Measurements from ENCODE around the gene NEK6. TPM values are rescaled to one million over a fixed set of nuclear protein-coding genes. Genes with fewer than 3 reads are reported as not detected.
A peak's percentile ranks its signal among the peaks of the same experiment; 100 is the strongest.

Gene NEK6
- polyA plus RNA-seq, 1 experiment: 128 TPM

DNA sequence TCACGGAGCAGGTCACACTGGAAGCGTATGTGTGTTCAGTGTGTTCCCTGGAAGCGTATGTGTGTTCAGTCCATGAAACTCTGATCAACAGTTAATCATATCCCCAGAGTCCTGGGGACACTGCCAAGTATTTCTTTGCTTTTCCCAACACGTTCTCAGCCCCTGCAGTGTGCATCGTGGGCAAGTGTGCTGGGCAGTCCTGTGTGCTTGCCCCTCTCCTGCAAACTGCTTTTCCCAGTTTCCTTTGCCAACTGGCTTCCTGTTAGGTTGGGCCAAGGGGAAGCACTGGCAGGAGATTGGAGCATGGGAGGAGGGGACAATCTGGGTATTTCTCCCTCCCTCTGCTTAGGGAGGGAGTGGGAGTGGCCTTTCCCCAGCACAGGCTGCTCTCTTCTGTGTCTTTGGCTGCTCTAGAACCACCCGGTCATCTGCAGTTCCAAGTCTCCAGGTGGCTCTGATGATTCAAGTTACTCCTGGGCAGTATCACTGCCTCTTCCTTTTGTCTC, 36.8 kb upstream of the NEK6 start:
- POLR2A ChIA-PET: no interaction called here
- DNase-seq (ENCODE audit: low read depth, low spot score): no peak
- Histone ChIP-seq H3K9me3 (ENCODE audit: control insufficient read depth, insufficient read depth, low read length) (no peaks in the 10 kb centered on the region), H3K27me3 (ENCODE audit: control insufficient read depth, insufficient read depth, low read length) (peaks cover 2% of the 10 kb centered on the region), H3K4me3 (ENCODE audit: low read depth, low read length) (no peak overlapping the region), H3K27ac (ENCODE audit: low read depth, low read length) (peak overlapping the region; percentile 31)
- CTCF ChIA-PET: interaction anchor here (0.6 kb wide), 1 partner anchor 117 kb away, joined by 10 read pairs; no protein-coding TSS in a partner anchor
- TF ChIP-seq, protein P1, sequence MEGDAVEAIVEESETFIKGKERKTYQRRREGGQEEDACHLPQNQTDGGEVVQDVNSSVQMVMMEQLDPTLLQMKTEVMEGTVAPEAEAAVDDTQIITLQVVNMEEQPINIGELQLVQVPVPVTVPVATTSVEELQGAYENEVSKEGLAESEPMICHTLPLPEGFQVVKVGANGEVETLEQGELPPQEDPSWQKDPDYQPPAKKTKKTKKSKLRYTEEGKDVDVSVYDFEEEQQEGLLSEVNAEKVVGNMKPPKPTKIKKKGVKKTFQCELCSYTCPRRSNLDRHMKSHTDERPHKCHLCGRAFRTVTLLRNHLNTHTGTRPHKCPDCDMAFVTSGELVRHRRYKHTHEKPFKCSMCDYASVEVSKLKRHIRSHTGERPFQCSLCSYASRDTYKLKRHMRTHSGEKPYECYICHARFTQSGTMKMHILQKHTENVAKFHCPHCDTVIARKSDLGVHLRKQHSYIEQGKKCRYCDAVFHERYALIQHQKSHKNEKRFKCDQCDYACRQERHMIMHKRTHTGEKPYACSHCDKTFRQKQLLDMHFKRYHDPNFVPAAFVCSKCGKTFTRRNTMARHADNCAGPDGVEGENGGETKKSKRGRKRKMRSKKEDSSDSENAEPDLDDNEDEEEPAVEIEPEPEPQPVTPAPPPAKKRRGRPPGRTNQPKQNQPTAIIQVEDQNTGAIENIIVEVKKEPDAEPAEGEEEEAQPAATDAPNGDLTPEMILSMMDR (IDR thresholded peaks at IDR 0.05; ENCODE audit: low read depth, low read length): no peak

DNA sequence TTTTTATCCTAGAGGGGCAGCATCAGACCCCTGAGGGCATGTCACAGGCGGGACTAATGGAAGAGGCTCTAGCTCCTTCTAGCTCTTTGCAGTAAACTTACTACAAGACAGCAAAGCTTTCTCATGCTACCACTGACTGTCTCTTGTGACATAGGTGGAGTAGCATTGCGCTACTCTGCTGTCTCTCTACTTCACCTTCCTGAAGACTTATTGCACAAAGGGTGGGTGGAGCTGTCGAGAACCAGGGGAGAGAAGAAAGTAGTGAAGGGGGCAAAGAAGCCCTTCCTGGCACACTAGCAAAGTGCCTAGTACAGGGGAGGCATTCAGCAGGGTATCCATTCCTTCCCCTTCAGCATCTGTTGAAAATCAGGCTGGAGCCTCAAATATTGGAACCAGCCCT, 36.1 kb upstream of the NEK6 start:
- H3K4me3 ChIP-seq (ENCODE audit: low read depth, low read length): no peak overlapping the region
- DNase-seq (ENCODE audit: low read depth, low spot score): no peak
- TF ChIP-seq, protein P1 (IDR thresholded peaks at IDR 0.05; ENCODE audit: low read depth, low read length): no peak
- CTCF ChIA-PET: no interaction called here
- H3K9me3 ChIP-seq (ENCODE audit: control insufficient read depth, insufficient read depth, low read length): no peaks in the 10 kb centered on the region
- no peak overlapping the region for H3K27ac ChIP-seq (ENCODE audit: low read depth, low read length)
- POLR2A ChIA-PET: no interaction called here
- H3K27me3 ChIP-seq (ENCODE audit: control insufficient read depth, insufficient read depth, low read length): peaks cover 3% of the 10 kb centered on the region

DNA sequence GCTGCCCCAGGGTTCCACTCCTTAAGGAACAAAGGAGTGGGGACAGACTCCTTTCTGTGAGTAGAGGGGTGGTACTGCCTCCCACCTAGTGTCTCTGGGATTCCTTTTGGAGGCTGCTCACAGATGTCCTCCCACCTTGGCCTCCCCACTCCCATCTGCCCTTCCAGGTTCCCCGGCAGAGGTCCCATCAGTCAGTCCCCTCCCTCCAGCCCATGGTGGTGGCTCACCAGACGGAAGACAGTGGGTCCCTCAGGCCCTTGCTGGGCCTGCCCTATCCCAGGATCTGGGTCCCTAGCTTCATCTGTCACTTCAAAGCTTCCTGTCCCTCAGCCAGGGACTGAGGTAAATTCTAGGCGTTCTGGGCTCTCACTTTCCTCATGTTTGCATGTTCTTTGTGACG, 35.6 kb upstream of the NEK6 start:
- CTCF ChIA-PET: no interaction called here

DNA sequence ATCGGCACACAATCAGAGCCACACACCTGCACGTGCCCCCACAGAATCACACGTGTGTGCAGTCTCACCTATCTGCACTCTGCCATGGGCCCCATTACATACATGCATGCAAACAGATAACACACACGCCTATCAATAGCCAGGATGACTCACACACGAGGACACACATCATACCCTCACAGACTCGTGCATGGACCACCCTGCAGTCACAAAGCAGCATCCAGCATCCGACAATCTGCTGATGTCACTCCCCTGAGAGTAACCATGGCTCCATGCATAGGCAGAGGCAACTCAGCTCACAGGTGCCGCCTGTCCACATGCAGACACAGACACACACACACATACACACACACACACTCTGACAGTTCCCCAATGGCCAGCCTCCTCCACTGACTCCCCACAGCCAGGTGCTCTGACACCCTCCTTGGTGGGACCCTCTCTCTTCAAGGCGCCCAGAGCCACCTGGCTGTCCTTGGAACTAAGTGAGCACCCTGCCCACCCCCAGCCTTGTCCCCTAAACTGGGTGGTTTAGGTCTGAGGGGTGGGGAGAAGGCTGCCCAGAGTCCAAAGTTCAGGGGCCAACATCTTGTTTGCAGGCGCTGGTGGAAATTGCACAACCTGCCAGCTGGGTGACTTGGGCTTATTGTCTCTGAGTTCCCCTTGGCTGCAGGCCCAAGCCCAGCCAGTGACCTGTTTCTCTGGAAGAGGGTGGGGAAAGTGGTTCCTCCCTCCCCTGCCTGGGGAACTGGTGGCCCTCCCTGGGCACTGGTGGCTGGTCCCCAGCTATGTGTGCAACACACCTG, 34.6 kb upstream of the NEK6 start:
- CTCF ChIA-PET: no interaction called here
- POLR2A ChIA-PET: no interaction called here
- H3K27me3 ChIP-seq (ENCODE audit: control insufficient read depth, insufficient read depth, low read length): peaks cover 3% of the 10 kb centered on the region
- no peak overlapping the region for H3K4me3 ChIP-seq (ENCODE audit: low read depth, low read length)
- TF ChIP-seq, protein P1 (IDR thresholded peaks at IDR 0.05; ENCODE audit: low read depth, low read length): no peak
- no peaks in the 10 kb centered on the region for H3K9me3 ChIP-seq (ENCODE audit: control insufficient read depth, insufficient read depth, low read length)
- no peak for DNase-seq (ENCODE audit: low read depth, low spot score)
- H3K27ac ChIP-seq (ENCODE audit: low read depth, low read length): no peak overlapping the region

More for the DNA sequence above, 35.6 kb upstream of the NEK6 start:
- TF ChIP-seq, protein P1 (IDR thresholded peaks at IDR 0.05; ENCODE audit: low read depth, low read length): no peak
- Histone ChIP-seq H3K27me3 (ENCODE audit: control insufficient read depth, insufficient read depth, low read length) (peaks cover 3% of the 10 kb centered on the region), H3K9me3 (ENCODE audit: control insufficient read depth, insufficient read depth, low read length) (no peaks in the 10 kb centered on the region), H3K27ac (ENCODE audit: low read depth, low read length) (no peak overlapping the region), H3K4me3 (ENCODE audit: low read depth, low read length) (no peak overlapping the region)
- no peak for DNase-seq (ENCODE audit: low read depth, low spot score)
- POLR2A ChIA-PET: no interaction called here

DNA sequence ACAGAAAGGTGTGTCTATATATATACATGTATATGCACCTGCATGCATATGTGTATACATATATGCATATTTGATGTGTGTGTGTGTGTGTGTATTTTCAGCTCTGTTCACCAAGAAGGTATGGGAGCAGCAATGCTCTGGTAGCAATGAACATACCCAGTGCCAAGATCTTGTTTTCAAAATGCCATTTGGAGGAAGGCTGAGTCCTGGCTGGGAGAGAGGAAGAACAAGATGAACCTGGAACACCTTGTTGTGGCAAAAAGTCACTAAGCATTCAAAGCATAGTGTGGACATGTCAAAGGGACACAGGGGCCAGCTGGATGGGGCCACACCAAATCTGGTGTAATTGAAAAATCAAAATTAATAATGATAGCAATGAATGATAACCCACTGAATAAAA, 31.8 kb upstream of the NEK6 start:
- ChIA-PET CTCF (interaction anchor here (1.2 to 1.7 kb wide), 2 partner anchors 17 to 99 kb away, joined by 3 to 5 read pairs; no protein-coding TSS in a partner anchor), POLR2A (interaction anchor here (0.8 kb wide), 1 partner anchor 72 kb away, joined by 3 read pairs; no protein-coding TSS in a partner anchor)
- no peak for DNase-seq (ENCODE audit: low read depth, low spot score)
- no peaks in the 10 kb centered on the region for H3K9me3 ChIP-seq (ENCODE audit: control insufficient read depth, insufficient read depth, low read length)
- H3K4me3 ChIP-seq (ENCODE audit: low read depth, low read length): no peak overlapping the region
- H3K27me3 ChIP-seq (ENCODE audit: control insufficient read depth, insufficient read depth, low read length): peaks cover 3% of the 10 kb centered on the region
- TF ChIP-seq, protein P1 (IDR thresholded peaks at IDR 0.05; ENCODE audit: low read depth, low read length): no peak
- H3K27ac ChIP-seq (ENCODE audit: low read depth, low read length): no peak overlapping the region

All from AG04450 (cell line).